ENCODE results near the gene SLC25A34. TPM values are rescaled to one million over a fixed set of nuclear protein-coding genes. Genes with fewer than 3 reads are reported as not detected.

SLC25A34 gene
- total RNA-seq, 2 experiments from 2014 or later, result 1.4 to 2.2 TPM

DNA sequence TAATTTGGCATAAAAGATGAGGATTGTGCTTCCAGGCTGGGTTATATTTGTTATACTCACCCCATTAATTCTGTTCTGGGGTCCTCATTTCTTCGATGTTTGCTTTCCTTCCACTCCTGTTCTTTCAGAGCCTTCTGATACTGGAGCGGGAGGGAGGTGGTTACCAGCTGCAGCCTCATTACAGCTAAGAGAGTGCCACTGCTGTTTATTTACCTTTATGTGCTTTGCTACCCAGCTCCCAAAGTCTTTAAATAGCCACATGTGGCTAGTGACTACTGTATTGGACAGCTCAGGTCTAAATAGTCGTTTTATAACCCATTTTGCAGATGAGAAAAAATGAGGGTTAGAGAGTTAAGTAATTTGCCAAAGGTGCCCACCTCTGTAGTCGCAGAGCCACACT, 26.8 kb upstream of the SLC25A34 start:
- ChIA-PET CTCF (ENCODE audit: unreplicated experiment) (no interaction called here), POLR2A (no interaction called here)
- H3K9me3 ChIP-seq (ENCODE audit: low read length), result no peaks in the 10 kb centered on the region
- BruUV-seq (replicated peaks), result no TSS peak
- no peaks in the 10 kb centered on the region for H3K79me2 ChIP-seq (ENCODE audit: insufficient read depth, low read depth, low read length)
- H3K4me3 ChIP-seq (ENCODE audit: low read depth, low read length, poor library complexity, severe bottlenecking), result no peak overlapping the region
- H3K36me3 ChIP-seq (ENCODE audit: insufficient read depth, low read length), result peaks cover 6% of the 10 kb centered on the region
- no peak overlapping the region for H3K27ac ChIP-seq (ENCODE audit: low read depth, low read length, poor library complexity, severe bottlenecking)
- intact Hi-C loops (cut with micrococcal nuclease; ENCODE audit: unreplicated experiment), result no loop called here
- no peak overlapping the region for H3K4me2 ChIP-seq (ENCODE audit: low read length)
- no peak for DNase-seq (ENCODE audit: low spot score)
- no peaks in the 10 kb centered on the region for H3K4me1 ChIP-seq (ENCODE audit: insufficient read depth, low read length, poor library complexity, severe bottlenecking)
- H2AFZ ChIP-seq (ENCODE audit: low read length), result no peak overlapping the region
- TF ChIP-seq, protein P1, sequence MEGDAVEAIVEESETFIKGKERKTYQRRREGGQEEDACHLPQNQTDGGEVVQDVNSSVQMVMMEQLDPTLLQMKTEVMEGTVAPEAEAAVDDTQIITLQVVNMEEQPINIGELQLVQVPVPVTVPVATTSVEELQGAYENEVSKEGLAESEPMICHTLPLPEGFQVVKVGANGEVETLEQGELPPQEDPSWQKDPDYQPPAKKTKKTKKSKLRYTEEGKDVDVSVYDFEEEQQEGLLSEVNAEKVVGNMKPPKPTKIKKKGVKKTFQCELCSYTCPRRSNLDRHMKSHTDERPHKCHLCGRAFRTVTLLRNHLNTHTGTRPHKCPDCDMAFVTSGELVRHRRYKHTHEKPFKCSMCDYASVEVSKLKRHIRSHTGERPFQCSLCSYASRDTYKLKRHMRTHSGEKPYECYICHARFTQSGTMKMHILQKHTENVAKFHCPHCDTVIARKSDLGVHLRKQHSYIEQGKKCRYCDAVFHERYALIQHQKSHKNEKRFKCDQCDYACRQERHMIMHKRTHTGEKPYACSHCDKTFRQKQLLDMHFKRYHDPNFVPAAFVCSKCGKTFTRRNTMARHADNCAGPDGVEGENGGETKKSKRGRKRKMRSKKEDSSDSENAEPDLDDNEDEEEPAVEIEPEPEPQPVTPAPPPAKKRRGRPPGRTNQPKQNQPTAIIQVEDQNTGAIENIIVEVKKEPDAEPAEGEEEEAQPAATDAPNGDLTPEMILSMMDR (conservative IDR thresholded peaks at IDR 0.05; ENCODE audit: low read length), result no peak
- TF ChIP-seq EZH2phosphoT487 (IDR thresholded peaks at IDR 0.05; ENCODE audit: borderline replicate concordance, low read depth, low read length), result no peak
- no peaks in the 10 kb centered on the region for H3K9me2 ChIP-seq (ENCODE audit: insufficient read depth, low read length)
- no peaks in the 10 kb centered on the region for H4K20me1 ChIP-seq (ENCODE audit: insufficient read depth, low read length)

- Histone ChIP-seq H3K79me2 (ENCODE audit: insufficient read depth, low read depth, low read length) (no peaks in the 10 kb centered on the region), H3K4me1 (ENCODE audit: insufficient read depth, low read length, poor library complexity, severe bottlenecking) (no peaks in the 10 kb centered on the region), H3K36me3 (ENCODE audit: insufficient read depth, low read length) (peaks cover 14% of the 10 kb centered on the region; the same call in 1 of the 2 replicates), H3K9me2 (ENCODE audit: insufficient read depth, low read length) (no peaks in the 10 kb centered on the region), H3K4me3 (ENCODE audit: low read depth, low read length, poor library complexity, severe bottlenecking) (no peak overlapping the region), H2AFZ (ENCODE audit: low read length) (no peak overlapping the region), H4K20me1 (ENCODE audit: insufficient read depth, low read length) (peaks cover 5% of the 10 kb centered on the region; the same call in 1 of the 2 replicates), H3K27ac (ENCODE audit: low read depth, low read length, poor library complexity, severe bottlenecking) (no peak overlapping the region), H3K9me3 (ENCODE audit: low read length) (no peaks in the 10 kb centered on the region), H3K4me2 (ENCODE audit: low read length) (no peak overlapping the region)
- CTCF ChIA-PET (ENCODE audit: unreplicated experiment), result no interaction called here
- TF ChIP-seq EZH2phosphoT487 (IDR thresholded peaks at IDR 0.05; ENCODE audit: borderline replicate concordance, low read depth, low read length), result no peak
- TF ChIP-seq, protein P1 (conservative IDR thresholded peaks at IDR 0.05; ENCODE audit: low read length), result no peak
- no TSS peak for BruUV-seq (replicated peaks)
- POLR2A ChIA-PET, result interaction anchor here (0.6 to 0.7 kb wide), 3 partner anchors 15 to 55 kb away, joined by 3 read pairs; no protein-coding TSS in a partner anchor
- no peak for DNase-seq (ENCODE audit: low spot score)
- intact Hi-C loops (cut with micrococcal nuclease; ENCODE audit: unreplicated experiment), result no loop called here
These were observed 23.9 kb upstream of the SLC25A34 start for GRCh38 chr1:15712168-15712567.

GRCh38 chr1:15714406-15715136, 21.5 kb upstream of the SLC25A34 start:
- DNase-seq (ENCODE audit: low spot score), result no peak
- POLR2A ChIA-PET, result interaction anchor here (0.6 to 0.9 kb wide), 2 partner anchors 8 to 13 kb away, joined by 3 read pairs; no protein-coding TSS in a partner anchor
- Histone ChIP-seq H3K27ac (ENCODE audit: low read depth, low read length, poor library complexity, severe bottlenecking) (no peak overlapping the region), H2AFZ (ENCODE audit: low read length) (no peak overlapping the region), H3K4me1 (ENCODE audit: insufficient read depth, low read length, poor library complexity, severe bottlenecking) (no peaks in the 10 kb centered on the region), H3K4me2 (ENCODE audit: low read length) (no peak overlapping the region), H3K36me3 (ENCODE audit: insufficient read depth, low read length) (peaks cover 18% of the 10 kb centered on the region), H3K9me2 (ENCODE audit: insufficient read depth, low read length) (no peaks in the 10 kb centered on the region), H3K9me3 (ENCODE audit: low read length) (no peaks in the 10 kb centered on the region), H3K79me2 (ENCODE audit: insufficient read depth, low read depth, low read length) (no peaks in the 10 kb centered on the region), H3K4me3 (ENCODE audit: low read depth, low read length, poor library complexity, severe bottlenecking) (no peak overlapping the region), H4K20me1 (ENCODE audit: insufficient read depth, low read length) (peaks cover 5% of the 10 kb centered on the region; the same call in 1 of the 2 replicates)
- no TSS peak for BruUV-seq (replicated peaks)
- no peak for TF ChIP-seq EZH2phosphoT487 (IDR thresholded peaks at IDR 0.05; ENCODE audit: borderline replicate concordance, low read depth, low read length)
- TF ChIP-seq, protein P1 (conservative IDR thresholded peaks at IDR 0.05; ENCODE audit: low read length), result no peak
- intact Hi-C loops (cut with micrococcal nuclease; ENCODE audit: unreplicated experiment), result no loop called here
- CTCF ChIA-PET (ENCODE audit: unreplicated experiment), result no interaction called here
